T-helper 2 cell treated with Interferon-gamma antibody and Interleukin-4, amounts not matched to agents 5 μg/mL and 100 μg/mL, for 36 hours (primary cell): ENCODE measurements around the gene SPEF1.
A peak's percentile ranks its signal among the peaks of the same experiment; 100 is the strongest.

Experiments used
- DNase-seq: peaks from one replicate; pipeline ENCODE4 v3.0.0; 2021; ENCODE audit warnings: low spot score
- H3K27ac Mint-ChIP-seq: one replicate; pipeline ENCODE4 v1.8.0; 2021; ENCODE audit warnings: mild to moderate bottlenecking, mixed read lengths
- H3K27me3 Mint-ChIP-seq: one replicate; pipeline ENCODE4 v1.8.0; 2021; ENCODE audit warnings: low read depth, mixed read lengths
- H3K36me3 Mint-ChIP-seq: one replicate; pipeline ENCODE4 v1.8.0; 2021; ENCODE audit warnings: low read depth, mixed read lengths
- H3K4me1 Mint-ChIP-seq: one replicate; pipeline ENCODE4 v1.8.0; 2021; ENCODE audit warnings: low read depth, mixed read lengths
- H3K4me3 Mint-ChIP-seq: one replicate; pipeline ENCODE4 v1.8.0; 2022; ENCODE audit warnings: mild to moderate bottlenecking, moderate library complexity, mixed read lengths
- H3K9me3 Mint-ChIP-seq: one replicate; pipeline ENCODE4 v1.8.0; 2021; ENCODE audit warnings: mixed read lengths

SPEF1 gene

DNA sequence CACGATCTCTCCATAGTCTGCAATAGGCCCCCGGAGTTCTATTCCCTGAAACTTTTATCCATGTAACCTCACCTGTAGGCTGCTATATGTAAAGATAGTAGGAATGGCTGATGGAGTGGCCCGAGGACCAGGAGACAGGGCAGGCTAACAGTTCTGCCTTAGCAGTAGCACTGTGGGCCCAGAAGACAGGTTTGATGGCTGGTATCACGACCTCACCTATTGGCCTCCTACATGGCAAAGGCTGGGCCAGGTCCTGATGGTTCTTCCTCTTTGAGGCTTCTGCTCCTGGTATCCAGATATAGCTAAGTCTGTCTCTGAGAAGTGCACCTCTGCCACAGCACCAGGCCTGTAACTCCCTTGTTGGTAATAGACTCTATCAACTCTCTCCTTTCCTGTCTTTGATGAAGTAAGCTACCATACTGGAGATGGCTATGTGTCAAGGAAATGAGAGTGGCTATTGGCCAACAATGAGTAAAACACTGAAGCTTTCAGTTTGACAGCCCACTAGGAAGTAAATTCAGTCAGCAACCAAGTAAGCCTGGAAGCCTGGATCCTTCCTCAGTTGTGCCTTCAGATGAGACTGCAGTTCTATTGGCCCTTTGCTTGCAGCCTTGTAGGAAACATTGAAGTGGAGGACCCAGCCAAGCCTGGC, 5.7 kb downstream of the SPEF1 start:
- peaks cover 31% of the 10 kb centered on the region for H3K27me3 Mint-ChIP-seq

DNA sequence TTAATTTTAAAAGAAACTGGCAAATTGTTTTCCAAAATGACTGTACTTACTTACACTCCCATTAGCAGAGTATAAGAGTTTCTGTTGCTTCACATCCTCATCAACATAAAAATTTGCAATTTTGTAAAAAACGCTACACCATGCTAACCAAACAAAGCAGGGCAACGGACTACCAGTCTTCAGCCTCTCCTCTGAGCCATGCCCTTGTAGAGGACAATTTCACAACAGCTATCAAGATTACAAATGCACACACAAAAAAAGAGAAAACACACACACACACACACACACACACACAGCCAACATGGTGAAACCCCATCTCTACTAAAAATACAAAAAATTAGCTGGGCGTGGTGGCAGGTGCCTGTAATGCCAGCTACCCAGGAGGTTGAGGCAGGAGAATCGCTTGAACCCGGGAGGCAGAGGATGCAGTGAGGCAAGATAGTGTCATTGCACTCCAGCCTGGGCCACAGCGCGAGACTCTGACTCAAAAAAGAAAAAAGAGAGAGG, 9.6 kb downstream of the SPEF1 start:
- DNase-seq = no peak
- H3K4me1 Mint-ChIP-seq = peaks cover 14% of the 10 kb centered on the region
- peaks cover 8% of the 10 kb centered on the region for H3K27me3 Mint-ChIP-seq
- no peak overlapping the region for H3K4me3 Mint-ChIP-seq
- no peak overlapping the region for H3K27ac Mint-ChIP-seq
- H3K36me3 Mint-ChIP-seq = no peaks in the 10 kb centered on the region
- H3K9me3 Mint-ChIP-seq = no peaks in the 10 kb centered on the region

More for the DNA sequence above, 5.7 kb downstream of the SPEF1 start:
- H3K9me3 Mint-ChIP-seq = no peaks in the 10 kb centered on the region
- no peaks in the 10 kb centered on the region for H3K36me3 Mint-ChIP-seq
- peaks cover 22% of the 10 kb centered on the region for H3K4me1 Mint-ChIP-seq
- H3K4me3 Mint-ChIP-seq = no peak overlapping the region
- DNase-seq = no peak
- H3K27ac Mint-ChIP-seq = no peak overlapping the region

DNA sequence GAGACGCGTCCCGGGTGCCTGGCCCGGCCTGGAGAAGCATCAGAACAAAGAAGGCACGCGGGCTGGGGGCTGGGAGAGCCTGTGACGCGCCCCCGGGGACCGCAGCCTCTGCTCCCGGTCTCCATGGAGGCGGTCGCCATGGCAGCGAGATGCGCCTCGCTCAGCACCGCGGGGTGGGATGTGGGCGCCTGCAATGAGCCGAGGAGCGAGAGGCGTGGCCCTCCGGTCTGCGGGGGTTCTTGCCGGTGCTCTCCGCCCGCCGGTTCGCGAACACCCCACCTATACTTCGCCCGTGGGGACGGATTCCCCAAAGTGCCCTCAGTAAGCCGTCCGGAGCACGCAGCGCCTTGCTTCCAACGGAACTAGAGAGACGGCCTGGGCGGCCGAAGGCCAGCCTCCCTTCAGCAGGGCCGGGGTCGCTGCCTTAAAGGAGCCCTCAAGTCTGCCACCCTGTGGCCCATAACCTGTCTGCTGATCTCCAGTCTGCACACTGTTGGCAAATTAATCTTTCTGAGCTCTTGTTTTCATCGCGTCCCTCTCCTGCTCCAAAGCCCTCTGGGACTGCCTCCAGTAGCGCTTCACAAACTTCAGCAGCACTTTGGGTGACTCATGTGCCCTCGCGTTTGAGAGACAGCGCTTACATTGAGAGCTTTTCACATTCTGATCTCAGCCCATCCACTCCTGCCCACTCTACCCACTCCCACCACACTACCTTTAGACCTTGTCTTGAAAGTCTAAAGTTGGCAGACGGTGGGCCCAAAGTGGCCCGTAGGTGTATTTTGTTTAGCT, 12.7 kb downstream of the SPEF1 start:
- Mint-ChIP-seq H3K36me3 (no peaks in the 10 kb centered on the region), H3K27me3 (peaks cover 8% of the 10 kb centered on the region), H3K4me3 (peak overlapping the region; percentile 89), H3K27ac (peak overlapping the region; percentile 94), H3K4me1 (peaks cover 23% of the 10 kb centered on the region), H3K9me3 (no peaks in the 10 kb centered on the region)
- peak; percentile 80 for DNase-seq

DNA sequence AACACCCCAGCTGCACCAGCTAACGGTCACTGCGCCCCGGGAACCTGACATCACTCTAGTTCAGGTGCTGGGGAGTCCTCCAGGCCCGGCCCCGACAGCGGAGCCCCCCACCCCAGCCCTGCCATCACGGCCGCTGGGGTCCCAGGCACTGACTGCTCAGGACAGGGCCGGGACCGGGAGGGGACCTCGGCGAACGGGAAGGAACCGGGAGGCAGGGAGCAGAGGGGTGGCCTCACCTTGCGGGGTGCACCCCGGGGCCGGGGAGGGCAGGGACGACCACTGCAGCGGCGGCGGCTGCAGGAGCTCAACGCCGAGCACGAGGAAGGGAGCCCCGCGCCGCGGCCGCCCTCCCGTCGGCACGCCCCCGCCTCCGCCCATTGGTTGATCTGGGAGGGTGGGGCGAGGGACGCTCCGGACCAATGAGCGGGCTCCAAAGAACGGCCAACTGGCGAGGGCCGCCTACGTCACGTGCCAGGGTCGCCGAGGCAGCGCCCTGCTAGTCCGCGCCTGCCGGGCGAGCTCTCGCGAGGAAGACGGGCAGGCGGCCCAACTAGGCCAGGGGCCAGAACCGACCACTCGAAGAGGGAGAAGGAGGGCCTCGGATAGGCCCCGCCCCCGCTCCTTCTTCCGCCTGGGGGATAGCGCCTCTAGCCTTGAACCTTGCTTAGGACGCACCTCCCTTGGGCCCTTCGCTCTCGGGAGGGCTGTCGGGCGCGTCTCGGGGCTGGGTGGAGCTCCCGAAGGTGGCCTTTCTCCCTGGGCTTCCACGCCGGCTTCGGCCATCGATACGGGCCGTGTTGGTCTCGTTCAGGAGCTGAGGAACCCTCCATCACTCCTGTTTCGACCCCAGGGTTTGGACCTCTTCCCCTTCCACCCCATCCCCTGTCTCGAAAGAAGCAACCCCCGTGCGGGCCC, 13.6 kb downstream of the SPEF1 start, which contains the start of gene ADISSP:
Gene ADISSP, minus strand, starts transcription at position 327 of the 915 bp plus-strand sequence. CDS start 7,653 bp downstream, outside the sequence.
- Mint-ChIP-seq H3K4me3 (peak within 1 kb of the TSS; percentile 89), H3K27me3 (peaks cover 8% of the 10 kb centered on the region), H3K4me1 (peaks cover 23% of the 10 kb centered on the region), H3K9me3 (no peaks in the 10 kb centered on the region), H3K27ac (peak within 1 kb of the TSS; percentile 94), H3K36me3 (no peaks in the 10 kb centered on the region)
- peak; percentile 98 for DNase-seq

DNA sequence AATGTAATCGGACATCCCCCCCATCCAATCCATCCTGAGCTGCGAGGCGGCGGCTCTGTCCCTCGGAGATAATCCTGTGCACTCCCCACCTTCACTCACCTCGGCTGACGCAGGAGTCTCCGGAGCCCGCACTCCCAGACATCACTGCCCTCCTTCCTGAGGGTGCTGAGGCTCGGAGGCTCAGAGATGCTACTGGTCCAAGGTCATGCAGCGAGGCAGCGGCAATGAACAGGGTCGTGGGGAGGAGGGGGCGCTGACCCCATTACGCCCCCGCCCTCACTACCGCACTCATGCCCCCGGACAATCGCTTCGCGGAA, 14.2 kb downstream of the SPEF1 start:
- Mint-ChIP-seq H3K4me1 (peaks cover 23% of the 10 kb centered on the region), H3K4me3 (peak overlapping the region; percentile 82), H3K27ac (peak overlapping the region; percentile 13), H3K27me3 (peaks cover 6% of the 10 kb centered on the region), H3K9me3 (no peaks in the 10 kb centered on the region), H3K36me3 (no peaks in the 10 kb centered on the region)
- no peak for DNase-seq

DNA sequence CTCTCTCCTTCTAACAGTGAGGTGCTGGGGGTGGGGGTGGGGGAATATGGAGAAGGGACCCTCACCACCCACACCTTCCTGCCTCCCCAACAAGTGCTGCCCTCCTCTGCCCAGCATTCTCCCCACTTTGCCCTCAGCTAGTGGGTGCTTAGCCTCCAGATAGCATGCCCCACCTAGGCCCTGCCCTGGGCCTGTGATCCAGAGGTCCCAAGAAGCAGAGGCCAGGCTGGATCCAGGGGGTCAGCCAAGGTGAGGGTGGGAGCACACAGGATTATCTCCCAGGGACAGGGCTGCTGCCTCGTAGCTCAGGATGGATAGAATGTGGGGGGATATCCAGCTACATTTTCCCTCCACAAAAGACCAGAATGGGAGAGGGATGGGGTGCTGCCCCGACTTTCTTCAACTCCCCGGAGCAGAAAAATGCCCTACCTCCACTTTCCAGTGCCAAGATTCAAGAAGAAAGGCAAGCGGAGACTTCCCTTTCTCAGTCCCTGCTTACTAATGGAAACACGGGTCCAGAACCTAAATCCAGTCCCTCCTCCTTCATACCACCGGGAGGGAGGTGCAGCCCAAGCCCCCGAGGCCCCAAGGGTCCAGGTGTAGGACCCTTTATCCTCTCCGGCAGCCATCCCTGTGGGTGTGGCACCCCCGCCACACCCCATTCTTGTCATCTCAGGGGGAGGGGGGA, 14.7 kb downstream of the SPEF1 start:
- H3K9me3 Mint-ChIP-seq = no peaks in the 10 kb centered on the region
- H3K27me3 Mint-ChIP-seq = peaks cover 1% of the 10 kb centered on the region
- DNase-seq = no peak
- peaks cover 23% of the 10 kb centered on the region for H3K4me1 Mint-ChIP-seq
- H3K27ac Mint-ChIP-seq = no peak overlapping the region
- H3K36me3 Mint-ChIP-seq = no peaks in the 10 kb centered on the region
- H3K4me3 Mint-ChIP-seq = peak overlapping the region; percentile 82

DNA sequence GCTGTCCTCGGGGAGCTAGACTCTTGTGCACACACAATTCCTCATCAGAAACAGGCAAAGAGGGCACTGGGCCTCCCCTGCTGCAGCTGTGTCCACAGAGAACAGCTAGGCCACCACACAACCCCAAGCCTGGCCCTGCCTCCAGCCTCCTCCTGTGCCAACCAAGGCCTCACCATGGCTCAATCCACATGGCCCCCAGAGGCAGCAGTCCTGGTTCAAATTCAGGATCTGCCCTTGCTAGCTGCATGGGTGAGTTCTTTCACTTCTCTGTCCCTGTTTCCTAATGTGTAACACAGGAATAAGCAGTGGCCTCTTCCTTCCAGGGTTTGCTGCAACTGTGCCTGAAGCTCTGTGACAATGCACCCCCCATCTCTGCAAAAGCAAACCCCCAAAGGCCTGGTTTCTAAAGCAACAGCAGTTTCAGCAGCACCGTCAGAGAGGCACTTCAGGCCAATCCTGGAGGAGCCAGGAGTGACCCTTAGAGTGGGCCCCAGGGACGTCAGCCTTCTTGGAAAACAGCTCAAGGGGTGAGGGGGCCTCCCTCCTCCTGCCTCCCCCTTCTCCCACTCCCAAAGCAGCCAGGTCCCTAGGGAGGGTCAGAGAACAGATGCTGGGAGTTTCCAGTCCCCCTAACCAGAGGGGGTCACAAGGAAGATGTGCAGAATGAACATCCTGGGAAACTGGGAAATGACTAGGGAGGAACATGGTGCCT, 15.9 kb downstream of the SPEF1 start:
- Mint-ChIP-seq H3K4me3 (peak overlapping the region; percentile 12), H3K27ac (no peak overlapping the region), H3K4me1 (peaks cover 23% of the 10 kb centered on the region), H3K9me3 (no peaks in the 10 kb centered on the region), H3K27me3 (no peaks in the 10 kb centered on the region), H3K36me3 (no peaks in the 10 kb centered on the region)
- no peak for DNase-seq

DNA sequence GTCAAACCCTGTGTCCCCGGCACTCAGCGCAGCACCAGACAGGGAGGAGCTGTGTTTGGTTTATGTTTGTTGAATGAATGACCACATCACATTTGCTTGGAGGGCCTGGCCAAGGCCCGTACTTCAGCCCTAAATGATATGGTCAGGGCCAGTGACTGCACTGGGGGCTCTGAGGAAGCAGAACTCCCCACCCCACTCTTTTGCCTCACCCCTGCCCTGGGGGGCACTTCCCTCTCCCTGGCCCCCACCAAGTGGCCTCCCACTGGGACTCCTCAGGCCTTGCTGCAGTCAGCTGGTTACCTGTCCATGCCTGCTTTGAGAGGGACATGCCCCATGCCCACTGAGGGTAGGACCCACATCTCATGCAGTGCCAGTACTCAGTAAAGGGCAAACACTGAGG, 16.6 kb downstream of the SPEF1 start:
- Mint-ChIP-seq H3K4me3 (no peak overlapping the region), H3K27ac (no peak overlapping the region), H3K36me3 (no peaks in the 10 kb centered on the region), H3K4me1 (peaks cover 23% of the 10 kb centered on the region), H3K27me3 (no peaks in the 10 kb centered on the region), H3K9me3 (no peaks in the 10 kb centered on the region)
- no peak for DNase-seq

DNA sequence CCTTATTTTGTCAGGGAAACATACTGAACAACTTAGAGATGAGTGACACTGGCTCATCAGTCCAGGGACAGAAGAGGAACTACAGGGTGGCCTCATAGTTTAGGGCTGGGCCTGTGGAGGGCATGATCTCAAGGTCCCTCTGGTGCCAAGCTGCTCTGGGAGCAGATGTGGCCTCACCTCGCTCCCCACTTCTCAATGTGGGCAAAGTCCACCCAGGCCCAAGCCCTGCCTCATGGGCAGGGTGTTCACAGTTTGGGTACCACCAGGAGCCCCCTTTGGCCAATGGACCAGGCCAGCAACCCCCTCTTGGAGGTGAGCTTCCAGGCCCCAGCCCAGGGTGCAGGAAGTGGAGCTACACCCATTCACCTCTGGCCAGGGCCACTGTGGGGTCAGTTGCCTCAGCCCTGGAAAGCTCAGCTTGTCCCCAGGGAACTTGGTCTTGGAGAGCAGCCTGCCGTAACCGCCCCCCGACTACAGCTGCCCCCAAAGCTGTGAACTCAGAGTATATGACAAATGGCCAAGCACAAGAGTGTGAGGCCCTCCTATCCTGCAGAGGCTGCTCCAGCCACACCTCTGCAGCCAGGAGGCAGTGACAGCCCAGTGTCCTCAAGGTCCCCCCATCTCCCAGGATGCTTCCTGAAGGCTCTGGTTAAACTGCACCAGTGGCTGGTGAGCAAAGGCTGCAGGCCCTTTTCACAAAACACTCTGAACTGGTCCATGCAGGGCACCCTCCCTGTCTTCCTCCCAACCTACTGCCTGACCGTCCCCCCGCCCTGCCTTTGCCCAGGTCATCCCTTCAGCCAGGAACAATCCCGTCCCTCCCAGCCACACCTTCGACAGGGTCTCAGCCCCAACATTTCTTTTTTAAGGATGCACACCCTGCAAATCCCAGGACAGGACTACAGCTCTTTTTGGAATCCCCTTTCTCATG, 17.3 kb downstream of the SPEF1 start:
- Mint-ChIP-seq H3K27me3 (no peaks in the 10 kb centered on the region), H3K9me3 (no peaks in the 10 kb centered on the region), H3K36me3 (no peaks in the 10 kb centered on the region), H3K4me1 (peaks cover 20% of the 10 kb centered on the region), H3K27ac (no peak overlapping the region), H3K4me3 (no peak overlapping the region)
- DNase-seq = no peak

DNA sequence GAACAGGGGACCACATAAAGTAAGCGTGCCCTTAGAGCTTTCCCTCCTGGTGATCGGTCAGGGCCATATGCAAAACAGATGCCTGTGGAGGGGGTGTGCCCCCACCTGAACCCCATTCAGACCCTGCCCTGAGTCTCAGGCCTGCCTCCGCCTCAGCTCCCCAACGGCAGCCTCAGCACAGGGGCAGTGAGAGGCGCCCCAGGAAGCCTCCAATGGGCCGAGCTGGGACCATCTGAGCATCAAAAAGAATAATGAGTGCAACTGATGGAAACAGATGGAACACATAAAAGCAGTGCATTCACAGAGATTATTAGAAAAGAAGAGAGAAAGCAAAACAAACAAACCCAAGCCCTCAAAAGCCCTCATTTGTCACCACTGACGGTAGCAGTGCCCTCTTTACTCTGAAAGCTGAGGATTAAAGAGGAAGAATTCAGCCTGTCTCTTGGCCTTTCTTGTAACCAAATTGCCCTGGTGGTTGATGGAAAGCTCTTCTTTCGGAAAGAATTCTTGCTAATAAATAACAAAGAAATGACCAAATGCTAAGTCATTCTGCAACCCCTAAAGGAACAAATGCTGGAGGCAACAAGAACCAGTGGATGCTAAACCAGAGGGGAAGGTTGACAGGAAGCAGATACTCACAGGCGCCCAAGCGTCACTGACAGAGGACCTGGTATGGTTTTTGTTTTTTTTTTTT, 20.4 kb downstream of the SPEF1 start:
- Mint-ChIP-seq H3K9me3 (no peaks in the 10 kb centered on the region), H3K27ac (no peak overlapping the region), H3K4me3 (no peak overlapping the region), H3K27me3 (no peaks in the 10 kb centered on the region), H3K36me3 (peaks cover 5% of the 10 kb centered on the region), H3K4me1 (peaks cover under 1% of the 10 kb centered on the region)
- DNase-seq = no peak

DNA sequence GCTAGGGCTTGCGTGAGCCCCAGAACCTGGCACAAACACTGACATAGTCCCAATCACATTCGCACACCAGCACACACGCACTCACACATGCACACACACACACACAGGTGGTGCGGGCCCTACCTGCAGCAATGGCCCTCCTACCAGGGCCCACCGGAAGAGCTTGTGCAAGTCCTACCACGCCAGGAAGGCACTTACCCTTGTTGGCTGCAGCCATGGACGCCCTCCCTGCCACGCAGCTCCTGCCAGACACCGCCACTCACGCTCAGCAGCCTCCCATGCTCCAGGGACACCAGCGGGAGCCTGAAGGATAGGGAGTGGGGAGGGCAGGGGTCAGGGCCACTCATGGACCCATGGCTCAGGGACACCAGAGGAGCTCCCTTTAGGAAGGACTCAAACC, 21.4 kb downstream of the SPEF1 start:
- Mint-ChIP-seq H3K27ac (no peak overlapping the region), H3K4me3 (no peak overlapping the region), H3K27me3 (no peaks in the 10 kb centered on the region), H3K36me3 (peaks cover 5% of the 10 kb centered on the region), H3K9me3 (no peaks in the 10 kb centered on the region), H3K4me1 (no peaks in the 10 kb centered on the region)
- no peak for DNase-seq
